ENCODE data around the gene DRICH1.
"Not testable (repeated sequence)": the region's sequence is repeated elsewhere in the genome, so short reads cannot be mapped to it uniquely, and the experiment has no call there.

Gene DRICH1

DNA sequence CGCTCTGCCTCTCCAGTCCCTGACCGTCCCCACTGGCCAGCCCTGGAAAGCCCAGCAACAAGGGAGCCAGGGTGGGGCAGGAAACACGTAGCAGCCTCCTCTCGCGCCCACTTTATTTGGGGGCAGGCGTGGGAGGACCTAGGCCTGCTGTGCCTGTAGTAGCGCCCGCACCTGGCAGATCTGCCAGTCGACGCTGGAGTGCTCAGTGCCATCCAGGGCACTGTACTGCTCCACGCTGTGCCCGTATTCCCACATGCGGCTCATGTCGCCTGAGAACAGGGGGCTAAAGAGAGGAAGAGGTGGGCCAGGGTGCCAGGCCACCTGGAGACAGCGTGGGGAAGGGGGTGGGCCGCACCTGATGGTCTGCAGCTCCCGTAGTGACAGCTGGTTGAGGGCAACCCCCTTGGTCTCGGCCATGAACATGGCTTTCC lies 17.0 kb upstream of the DRICH1 start:
- DNase-seq (ENCODE audit: low read depth), result no peak

DNA sequence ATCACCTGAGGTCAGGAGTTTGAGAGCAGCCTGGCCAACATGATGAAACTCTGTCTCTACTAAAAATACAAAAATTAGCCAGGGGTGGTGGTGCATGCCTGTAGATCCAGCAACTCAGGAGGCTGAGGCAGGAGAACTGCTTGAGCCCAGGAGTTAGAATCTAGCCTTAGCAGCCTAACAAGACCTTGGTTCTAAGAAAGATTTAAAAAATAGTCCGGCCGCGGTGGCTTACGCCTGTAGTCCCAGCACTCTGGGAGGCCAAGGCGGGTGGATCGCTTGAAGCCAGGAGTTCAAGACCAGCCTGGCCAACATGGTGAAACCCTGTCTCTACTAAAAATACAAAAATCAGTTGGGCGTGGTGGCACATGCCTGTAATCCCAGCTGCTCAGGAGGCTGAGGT lies 14.4 kb upstream of the DRICH1 start:
- DNase-seq (ENCODE audit: low read depth), result not testable (repeated sequence)

DNA sequence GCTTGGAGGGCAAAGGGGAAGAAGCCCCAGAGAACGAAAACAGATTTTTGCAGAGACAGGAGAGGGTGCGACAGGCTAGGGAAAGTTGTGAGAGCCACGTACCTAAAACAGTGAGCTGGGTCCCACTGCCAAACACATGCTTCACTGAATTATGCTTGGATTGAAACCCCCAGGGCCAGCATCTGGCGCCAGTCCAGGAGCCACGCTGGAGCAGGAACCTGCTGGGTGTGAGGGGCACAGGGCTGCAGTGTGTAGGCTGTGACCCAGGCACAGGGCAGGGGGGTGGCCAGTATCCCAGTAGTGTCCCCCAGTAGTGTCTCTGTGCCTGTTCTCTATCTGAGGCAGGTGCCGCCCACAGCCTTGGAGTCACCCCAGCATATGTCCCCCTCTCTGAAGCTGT lies 8.1 kb upstream of the DRICH1 start:
- DNase-seq (ENCODE audit: low read depth), result not testable (repeated sequence)

DNA sequence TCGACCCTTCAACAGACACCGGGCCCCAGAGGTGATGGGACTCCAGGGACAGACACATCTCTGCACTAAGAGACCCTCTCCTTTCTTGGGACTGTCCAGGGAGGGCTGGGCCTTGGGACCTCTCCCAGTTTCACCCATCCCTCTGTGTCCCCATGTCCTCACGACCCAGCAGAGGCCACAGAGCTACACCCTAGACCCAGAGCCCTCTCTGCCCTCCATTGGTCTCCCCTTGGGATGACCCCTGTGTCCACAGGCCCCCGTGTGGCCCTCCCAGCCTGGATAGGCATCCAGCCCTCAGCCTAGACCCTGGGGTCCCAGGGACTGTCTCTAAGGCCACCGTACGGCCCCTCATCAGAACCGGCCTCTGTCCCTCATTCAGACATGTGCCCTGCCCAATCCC lies 7.5 kb upstream of the DRICH1 start:
- DNase-seq (ENCODE audit: low read depth), result no peak

DNA sequence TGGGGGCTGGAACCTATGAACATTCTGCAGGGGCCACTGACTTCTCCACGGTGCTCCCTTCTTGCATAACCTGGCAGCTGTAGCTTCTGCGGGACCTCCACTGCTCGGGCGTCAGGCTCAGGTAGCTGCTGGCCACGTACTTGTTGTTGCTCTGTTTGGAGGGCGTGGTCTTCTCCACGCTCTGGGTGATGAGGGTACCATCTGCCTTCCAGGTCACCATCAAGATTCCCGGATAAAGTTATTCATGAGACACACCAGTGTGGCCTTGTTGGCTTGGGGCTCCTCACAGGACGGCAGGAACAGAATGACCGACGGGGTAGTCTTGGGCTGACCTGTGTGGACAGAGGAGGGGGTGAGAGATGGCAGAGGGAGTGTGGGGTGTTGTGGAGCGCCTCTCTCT lies 6.5 kb upstream of the DRICH1 start:
- no peak for DNase-seq (ENCODE audit: low read depth)

DNA sequence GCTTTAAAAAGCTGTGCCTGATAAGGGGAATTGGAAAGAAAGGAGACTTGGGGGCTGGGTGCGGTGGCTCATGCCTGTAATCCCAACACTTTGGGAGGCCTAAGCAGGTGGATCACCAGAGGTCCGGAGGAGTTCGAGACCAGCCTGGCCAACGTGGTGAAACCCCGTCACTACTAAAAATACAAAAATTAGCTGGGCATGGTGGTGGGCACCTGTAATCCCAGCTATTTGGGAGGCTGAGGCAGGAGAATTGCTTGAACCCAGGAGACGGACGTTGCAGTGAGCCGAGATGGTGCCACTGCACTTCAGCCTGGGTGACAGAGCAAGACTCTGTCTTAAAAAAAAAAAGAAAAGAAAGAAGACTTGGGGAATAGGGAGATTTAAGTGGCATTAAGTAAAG lies 3.2 kb upstream of the DRICH1 start:
- DNase-seq (ENCODE audit: low read depth), result not testable (repeated sequence)

DNA sequence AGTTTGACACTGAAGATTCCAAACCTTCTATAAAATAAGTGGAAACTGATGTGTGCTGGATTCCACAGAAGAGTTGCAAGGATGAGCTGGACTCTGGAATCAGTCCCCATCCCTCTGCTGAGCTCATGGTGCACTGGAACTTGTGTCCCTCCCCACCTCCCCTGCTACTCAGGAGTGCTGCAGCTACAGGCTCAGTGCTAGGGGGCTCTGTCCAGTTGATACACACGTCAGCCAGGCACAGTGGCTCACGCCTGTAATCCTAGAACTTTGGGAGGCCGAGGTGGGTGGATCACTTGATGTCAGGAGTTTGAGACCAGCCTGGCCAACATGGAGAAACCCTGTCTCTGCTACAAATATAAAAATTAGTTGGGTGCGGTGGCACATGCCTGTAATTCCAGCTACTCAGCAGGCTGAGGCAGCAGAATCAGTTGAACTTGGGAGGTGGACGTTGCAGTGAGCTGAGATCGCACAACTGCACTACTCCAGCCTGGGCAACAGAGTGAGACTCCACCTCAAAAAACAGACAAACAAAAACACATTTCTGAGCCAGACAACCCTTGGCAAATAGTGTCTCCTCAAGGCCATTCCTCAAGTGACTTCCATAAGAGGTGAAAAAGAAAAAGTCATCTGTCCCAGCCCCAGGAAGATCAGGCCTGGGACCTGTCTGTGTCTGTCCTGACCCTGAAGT lies 3.9 kb downstream of the DRICH1 start:
- not testable (repeated sequence) for DNase-seq (ENCODE audit: low read depth)

DNA sequence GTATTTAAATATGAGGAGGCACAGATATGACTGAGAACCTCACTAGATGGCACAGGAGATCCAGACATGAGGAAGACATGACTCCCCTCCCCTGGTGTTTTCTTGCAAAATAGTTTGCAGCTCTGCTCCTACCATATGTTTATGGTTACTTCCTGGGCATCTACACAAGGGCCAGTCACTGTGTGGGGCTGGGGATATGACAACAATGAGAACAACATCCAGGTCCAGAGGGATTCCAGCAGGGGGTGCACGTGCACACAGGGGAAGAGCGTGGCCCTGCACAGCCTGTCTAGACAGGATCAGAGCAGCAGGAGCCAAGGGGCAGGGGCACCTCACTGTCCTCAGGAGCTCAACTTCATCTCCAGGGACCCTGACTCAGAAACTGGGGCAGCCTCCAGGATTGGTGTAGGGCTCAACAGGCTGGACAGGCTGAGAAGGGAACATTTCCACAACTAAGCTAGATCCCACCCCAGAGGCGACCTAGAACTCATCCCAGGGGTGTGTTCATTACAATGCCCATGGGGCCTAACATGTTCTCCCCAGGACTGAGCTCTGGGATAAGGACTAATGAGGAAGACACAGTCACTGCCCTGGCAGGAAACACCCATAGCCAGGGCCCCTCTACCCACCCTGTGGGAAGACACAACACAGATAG lies 4.6 kb downstream of the DRICH1 start:
- DNase-seq (ENCODE audit: low read depth), result peak; percentile 54

DNA sequence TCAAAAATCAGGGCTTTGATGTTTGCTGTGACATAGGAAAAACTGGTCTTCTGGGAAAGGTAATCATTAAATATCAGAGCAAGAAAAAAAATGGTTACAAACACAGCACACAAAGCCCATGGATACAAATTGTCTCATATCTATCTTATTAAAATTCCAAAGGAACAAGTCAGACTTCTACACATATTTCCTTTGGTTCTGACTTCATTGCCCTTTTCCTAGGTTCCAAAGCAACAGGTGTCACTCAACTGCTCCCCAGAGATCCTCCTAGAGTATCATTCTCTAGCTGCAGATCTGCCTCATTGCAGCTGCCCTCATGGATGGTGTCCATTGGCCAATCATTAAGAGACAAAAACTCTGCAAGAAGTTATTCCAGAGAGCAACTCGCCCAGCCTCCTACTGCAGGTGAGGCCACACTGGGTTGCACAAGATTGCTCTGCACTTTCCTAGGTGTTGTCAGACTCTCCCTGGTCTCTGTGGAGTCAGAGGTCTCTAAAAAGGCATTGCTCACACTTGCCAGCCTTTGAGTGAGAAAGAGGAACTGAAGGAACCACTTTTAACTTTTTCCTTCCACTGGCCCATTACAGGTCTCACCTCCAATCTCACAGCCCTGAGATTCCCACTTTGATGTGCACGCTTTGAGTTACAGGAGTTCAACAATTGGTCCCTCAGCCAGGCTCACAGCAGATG lies 5.7 kb downstream of the DRICH1 start:
- DNase-seq (ENCODE audit: low read depth), result no peak

DNA sequence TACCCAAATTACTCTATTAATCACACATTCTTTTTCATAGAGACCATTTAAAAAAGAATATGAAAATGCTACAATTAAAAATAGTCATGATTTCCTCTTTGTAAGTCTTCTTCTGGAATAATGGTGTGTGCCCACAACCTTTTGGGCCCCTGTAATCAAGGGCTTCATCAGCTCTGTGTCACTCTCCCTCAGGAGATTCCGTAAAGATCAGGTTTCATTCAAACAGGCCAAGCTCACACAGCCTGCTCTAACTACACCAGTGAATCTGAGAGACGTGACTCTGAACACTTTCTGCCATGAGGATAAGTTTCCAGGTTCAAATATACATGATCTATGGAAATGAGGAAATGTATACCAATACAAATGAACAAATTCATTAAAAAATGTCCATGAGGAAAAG lies 9.5 kb downstream of the DRICH1 start:
- DNase-seq (ENCODE audit: low read depth), result no peak

DNA sequence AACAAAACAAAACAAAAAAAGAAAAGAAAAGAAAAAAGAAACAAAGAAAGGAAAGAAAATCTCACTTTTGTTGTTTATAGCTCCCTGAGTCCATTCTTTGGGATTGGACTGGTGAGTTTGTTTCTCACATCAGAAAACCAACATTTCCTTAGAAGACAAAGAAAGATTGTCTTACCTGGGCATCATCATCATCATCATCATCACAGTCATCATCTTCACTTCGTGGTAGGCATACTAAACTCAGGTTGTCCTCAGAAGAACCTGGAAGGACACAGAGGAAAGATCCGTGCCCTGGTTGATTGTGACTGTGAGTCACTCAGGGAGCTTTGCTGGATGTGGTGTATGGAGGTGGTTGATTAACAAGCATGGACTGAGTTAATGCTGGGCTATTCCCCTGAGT lies 10.2 kb downstream of the DRICH1 start:
- not testable (repeated sequence) for DNase-seq (ENCODE audit: low read depth)

DNA sequence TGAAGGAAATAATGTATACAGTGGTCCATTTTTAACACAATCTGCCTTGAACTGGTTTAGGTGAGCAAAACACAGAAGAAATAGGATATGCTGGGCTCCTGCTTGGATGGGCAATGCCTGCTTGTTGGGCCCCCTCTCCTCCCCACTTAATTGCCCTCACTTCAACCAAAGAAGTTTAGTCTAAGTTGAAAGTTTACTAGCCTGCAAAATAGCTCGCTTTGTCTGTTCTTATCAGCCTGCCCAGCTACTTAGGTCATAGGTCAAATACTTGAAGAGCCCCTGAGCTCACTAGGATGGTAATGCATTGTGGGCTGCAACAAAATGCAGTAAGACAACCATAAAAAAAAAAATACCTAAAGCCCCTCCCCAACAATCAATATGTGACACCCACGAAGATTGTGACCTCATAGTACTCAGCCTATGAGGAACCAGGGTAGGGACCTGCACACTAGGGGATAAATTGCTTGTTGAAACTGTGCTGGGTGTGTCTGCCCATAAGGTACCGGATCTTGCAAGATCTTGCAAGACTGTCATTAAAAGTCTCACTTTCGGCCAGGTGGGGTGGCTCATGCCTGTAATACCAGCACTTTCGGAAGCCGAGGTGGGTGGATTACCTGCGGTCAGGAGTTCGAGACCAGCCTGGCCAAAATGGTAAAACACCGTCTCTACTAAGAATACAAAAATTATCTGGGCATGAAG lies 10.9 kb downstream of the DRICH1 start:
- DNase-seq (ENCODE audit: low read depth), result no peak

DNA sequence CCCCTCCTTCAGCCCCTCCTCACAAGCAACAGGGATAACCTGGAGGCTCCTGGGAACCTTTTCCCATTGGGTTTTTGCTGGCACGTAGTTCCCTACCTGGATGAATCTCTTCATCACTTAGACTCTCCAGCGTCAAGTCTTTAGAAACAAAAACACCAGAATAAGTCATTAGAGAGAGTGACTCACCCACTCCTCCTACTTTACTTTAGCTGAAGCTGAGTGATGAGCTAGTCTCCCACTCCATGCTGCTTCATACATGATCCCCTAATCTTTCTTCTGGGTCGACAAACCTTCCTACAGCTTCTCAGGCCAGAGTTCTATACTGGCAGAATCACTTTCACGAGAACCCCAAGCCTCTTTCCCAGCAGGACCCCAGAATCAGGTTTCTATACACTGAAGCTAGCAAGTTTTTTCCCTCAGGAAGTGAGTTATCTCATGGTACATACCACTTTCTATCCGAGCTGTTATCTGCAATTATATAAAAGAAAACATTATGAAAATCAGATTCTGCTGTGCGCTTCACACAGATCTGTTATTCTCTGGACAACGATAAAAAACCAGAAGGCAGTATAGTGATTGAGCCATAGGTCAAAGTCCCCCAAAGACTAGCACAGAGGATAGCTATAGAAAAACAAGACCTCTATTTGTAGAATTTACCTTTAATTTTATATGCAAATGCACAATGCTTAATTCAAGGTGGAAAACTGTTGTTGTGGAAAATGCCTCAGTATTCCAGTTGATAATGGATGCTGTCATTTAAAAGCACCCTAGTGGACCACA lies 18.7 kb downstream of the DRICH1 start:
- no peak for DNase-seq (ENCODE audit: low read depth)

DNA sequence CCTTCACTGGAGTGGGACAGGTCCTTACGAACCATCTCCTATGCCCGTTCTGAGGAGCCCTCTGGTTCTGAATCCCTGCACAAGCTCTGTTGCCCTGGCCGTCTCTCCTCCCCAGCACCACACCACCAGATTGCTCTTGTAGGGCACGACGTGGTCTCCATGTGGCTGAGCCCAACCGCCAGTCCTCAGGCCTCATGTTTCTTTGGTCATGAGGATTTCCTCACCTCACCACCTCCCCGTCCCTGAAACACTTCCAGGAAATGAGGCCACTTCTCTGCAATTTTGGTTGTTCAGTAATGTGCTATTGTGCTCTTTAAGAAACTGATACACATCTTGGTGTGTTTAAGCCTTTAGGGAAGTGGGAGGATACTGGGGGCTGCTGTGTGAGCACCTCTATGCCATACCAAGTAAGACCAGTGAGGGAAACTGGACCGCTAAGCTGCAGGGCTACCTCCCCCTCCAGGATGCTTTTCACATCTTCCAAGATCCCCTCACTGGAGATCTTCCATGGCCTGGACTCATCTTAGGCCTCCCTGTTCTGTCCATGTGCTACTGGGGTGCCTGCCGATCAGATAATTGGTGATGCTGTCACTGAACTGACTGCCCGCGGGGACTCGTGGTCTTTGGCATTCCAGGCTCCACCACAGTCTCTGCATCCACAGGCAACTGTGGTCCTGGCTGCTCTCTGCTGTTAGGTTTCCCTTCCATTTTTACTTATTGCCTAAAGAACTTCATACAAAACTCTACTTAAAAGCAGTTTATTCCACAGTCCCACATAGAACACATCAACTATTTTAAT lies 21.9 kb downstream of the DRICH1 start:
- DNase-seq (ENCODE audit: low read depth), result no peak

DNA sequence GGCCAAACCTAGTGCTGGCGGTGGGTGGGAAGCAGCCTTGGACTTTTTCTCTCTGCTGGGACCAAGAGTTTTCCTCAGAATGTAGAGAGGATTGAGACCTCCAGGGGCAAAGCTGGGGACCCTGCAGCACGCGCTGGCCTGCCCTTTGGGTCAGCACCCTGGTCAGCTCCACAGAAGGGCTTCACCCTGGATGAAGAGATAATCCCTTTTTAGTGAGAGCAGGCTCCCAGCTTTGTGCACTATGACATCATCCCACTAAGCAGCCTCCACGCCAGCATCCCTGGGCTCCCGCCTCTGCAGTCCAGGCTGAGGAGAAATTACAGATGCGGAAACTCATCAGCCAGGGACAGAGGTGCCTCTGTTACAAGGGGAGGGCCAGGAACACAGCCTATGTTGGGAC lies 23.5 kb downstream of the DRICH1 start:
- no peak for DNase-seq (ENCODE audit: low read depth)

DNA sequence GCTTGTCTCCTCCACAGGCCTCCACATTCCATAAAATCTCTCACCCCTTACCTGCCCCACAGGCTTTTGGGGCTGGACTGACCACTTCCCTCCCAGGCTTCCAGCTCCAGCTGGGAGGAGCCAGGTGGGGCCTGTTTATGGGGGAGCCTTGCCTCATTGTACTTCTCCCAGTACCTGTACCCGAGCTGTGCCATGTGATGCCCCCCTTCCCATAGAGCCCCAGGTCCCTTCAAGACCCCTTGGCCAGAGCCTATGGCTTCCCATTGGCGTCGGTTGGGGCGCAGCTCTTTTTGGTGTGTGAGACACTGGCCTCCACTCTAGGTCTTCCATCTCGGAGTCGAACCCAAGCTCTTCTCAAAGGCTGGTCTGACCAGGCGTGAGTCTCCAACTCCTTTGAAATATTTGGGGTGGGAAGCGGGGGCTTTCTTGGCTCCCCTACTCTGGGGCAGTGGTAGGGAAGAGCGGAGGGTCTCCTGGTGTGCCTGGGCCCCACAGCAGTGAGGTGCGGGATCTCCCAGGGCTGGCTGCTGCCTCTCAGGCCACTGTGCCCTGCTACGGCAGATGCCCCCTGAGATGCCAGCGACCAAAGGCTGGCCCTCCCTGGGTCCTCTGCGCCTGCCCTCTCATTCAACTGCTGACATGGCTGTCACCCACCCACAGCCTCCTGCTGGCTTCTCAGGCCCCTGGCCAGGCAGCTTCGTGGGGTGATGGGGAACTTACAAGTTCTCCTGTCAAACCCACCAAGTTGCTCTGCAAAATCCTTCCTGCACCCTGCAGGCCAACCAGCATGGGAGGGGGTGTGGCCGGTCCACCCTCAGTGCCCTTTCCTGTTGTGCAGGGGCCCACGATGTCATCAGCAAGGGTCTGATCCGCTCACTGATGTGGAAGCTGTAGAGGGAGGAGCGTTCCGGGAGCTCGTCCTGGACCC lies 25.7 kb downstream of the DRICH1 start:
- DNase-seq (ENCODE audit: low read depth), result no peak

DNA sequence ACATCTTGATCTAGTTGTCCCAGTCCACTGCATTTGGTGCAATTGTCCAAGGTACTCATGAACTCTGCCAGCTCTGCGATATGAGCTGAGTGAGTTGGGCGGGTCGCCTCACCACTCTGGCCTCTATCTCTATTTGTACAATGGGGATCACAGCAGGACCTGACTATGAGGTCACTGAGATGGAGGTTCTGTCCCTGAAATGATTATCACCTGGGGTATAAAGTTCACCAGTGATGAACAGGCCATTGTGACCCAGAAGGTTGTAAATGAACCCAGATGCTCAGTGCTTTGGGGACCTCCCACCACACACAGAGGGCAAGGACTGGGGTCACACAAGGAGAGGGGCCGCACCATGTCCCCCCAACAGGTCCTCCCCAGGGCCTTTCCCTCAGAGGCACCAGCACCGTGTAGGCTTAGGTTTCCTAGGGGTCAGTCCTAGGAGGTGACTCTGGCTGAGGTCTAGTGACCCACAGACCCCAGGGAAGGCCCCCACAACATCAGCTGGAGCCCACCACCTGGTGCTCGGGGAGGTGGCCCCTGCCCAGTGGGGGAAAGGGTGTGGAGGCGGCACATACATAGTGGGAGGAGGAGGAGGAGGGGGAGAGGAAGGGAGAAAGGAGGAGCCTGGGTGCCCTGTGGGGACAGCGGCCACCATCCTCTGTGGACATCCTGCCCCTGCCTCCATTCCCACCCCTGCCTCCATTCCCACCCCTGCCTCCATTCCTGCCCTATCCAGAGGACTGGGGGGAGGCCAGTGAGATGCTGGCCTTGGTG lies 27.0 kb downstream of the DRICH1 start:
- no peak for DNase-seq (ENCODE audit: low read depth)

DNA sequence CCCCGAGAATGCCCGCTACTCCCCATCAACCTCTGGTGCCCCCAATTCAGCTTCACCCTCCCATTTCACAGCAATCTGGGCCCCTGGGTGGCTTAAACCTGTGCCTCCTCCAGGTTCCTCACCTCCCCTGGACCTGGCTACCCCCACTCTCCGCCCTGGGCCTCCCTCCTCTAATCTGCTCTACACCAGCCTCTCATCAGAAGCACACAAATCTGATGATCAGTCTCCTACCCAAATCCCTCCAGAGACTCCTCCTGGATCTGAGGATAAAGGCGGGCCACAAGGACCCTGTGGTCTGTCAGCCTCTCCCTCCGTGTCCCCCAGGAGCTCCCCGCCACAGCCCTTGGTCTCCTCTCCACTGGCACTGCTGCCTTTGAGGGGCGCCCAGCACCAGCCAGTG lies 28.9 kb downstream of the DRICH1 start:
- no peak for DNase-seq (ENCODE audit: low read depth)

Data from activated T-cell treated with anti-CD3 and anti-CD28 coated beads for 1 hour (primary cell).